Measurements from ENCODE around the gene TDRD12. TPM values are rescaled to one million over a fixed set of nuclear protein-coding genes. Genes with fewer than 3 reads are reported as not detected.

Gene TDRD12
- total RNA-seq, 1 donor, result 0.42 TPM

Other genes with a start within 250 kb of the TDRD12 start
- 22.9 TPM for gene PDCD5, start 138.6 kb upstream of the TDRD12 start, total RNA-seq
- gene ANKRD27, start 44.6 kb upstream of the TDRD12 start, total RNA-seq, result 22.5 TPM
- gene RGS9BP, start 43.9 kb upstream of the TDRD12 start, total RNA-seq, result 0.10 TPM
- gene NUDT19, start 27.9 kb upstream of the TDRD12 start, total RNA-seq, result 5.7 TPM
- not detected for gene SLC7A9, start 150.0 kb downstream of the TDRD12 start, total RNA-seq

Measured in mononuclear cell (primary cell).